ENCODE measurements around the gene OR4M2. TPM values are rescaled to one million over a fixed set of nuclear protein-coding genes. Genes with fewer than 3 reads are reported as not detected.

Gene OR4M2
- total and polyA plus RNA-seq, 2 donors (not counting 1 experiment from before 2014, with no cell fraction given): not detected

Other genes with a start within 250 kb of the OR4M2 start
- gene POTEB, start 202.8 kb upstream of the OR4M2 start, total RNA-seq: not detected in 2 replicates
- not detected in 2 replicates for gene POTEB, start 202.8 kb upstream of the OR4M2 start, polyA plus RNA-seq